Measurements from ENCODE around the gene NT5C3B.

DNA sequence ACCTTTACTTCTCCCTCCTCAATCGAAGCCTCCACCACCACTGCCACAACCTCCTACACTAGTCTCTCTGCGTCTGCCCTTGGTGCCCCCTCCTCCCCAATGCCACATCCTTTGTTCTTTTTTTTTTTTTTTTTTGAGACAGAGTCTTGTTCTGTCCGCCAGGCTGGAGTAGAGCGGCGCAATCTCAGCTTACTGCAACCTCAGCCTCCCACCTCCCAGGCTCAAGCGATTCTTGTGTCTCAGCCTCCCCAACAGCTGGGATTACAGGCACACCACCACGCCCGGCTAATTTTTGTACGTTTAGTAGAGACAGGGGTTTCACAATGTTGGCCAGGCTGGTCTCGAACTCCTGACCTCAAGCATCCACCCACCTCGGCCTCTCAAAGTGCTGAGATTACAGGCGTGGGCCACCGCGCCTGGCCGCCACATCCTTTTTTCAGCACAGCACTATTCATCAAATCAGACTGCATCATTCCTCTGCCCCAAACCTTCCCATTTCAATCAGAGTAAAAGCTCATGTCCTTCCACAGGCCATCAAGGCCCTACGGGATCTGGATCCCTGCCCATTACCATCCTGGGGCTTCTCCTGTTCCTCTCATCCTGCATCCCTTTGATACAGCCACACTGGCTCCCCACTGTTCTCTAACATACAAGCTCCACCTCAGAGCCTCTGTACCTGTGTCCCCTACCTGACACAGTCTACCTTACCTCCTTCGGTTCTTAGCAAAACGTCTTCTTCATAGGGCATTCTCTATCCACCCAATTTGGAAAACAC, 27.2 kb upstream of the NT5C3B start:
- no peak for TF ChIP-seq POLR2A (IDR thresholded peaks at IDR 0.05)
- TF ChIP-seq, protein P1, sequence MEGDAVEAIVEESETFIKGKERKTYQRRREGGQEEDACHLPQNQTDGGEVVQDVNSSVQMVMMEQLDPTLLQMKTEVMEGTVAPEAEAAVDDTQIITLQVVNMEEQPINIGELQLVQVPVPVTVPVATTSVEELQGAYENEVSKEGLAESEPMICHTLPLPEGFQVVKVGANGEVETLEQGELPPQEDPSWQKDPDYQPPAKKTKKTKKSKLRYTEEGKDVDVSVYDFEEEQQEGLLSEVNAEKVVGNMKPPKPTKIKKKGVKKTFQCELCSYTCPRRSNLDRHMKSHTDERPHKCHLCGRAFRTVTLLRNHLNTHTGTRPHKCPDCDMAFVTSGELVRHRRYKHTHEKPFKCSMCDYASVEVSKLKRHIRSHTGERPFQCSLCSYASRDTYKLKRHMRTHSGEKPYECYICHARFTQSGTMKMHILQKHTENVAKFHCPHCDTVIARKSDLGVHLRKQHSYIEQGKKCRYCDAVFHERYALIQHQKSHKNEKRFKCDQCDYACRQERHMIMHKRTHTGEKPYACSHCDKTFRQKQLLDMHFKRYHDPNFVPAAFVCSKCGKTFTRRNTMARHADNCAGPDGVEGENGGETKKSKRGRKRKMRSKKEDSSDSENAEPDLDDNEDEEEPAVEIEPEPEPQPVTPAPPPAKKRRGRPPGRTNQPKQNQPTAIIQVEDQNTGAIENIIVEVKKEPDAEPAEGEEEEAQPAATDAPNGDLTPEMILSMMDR (IDR thresholded peaks at IDR 0.05) = no peak
- TF ChIP-seq EP300 (IDR thresholded peaks at IDR 0.05) = no peak

All from upper lobe of left lung (tissue), 4 donors.